Stimulated activated CD8-positive, alpha-beta memory T cell treated with anti-CD3 and anti-CD28 coated beads, Interleukin-7, amount 100 ng/mL, for 1 hour (primary cell): ENCODE results near the gene AHSG.

ENCODE experiments used
- DNase-seq, 2 donors: peaks; one replicate each; pipeline ENCODE4 v3.0.0-alpha.2; 2020; ENCODE audit warnings: low read depth in 2 of 2

AHSG gene

DNA sequence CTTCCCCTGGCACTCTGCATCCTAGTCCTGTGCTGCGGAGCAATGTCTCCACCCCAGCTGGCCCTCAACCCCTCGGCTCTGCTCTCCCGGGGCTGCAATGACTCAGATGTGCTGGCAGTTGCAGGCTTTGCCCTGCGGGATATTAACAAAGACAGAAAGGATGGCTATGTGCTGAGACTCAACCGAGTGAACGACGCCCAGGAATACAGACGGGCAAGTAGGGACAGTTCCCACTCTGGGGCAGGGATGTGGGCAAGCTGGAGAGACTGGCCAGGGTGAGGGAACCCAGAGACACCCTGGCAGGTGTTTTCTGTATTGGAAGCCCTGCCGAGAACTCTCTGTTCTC is 27.6 kb downstream of the AHSG start:
- DNase-seq: no peak

DNA sequence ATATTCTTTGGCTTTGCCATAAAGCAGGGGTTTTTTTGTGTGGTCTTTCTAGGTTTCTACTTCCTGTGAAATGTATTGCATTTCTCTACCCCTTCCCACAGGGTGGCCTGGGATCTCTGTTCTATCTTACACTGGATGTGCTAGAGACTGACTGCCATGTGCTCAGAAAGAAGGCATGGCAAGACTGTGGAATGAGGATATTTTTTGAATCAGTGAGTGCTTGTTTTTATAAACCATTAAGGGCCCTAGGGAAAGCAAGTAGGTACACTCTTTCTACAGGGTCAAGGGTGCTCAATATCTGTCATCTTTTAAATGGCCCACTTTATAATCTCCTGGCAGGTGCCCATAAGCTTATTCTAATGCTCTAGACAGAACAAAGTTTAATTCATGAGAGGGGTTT is 28.1 kb downstream of the AHSG start:
- DNase-seq: no peak

DNA sequence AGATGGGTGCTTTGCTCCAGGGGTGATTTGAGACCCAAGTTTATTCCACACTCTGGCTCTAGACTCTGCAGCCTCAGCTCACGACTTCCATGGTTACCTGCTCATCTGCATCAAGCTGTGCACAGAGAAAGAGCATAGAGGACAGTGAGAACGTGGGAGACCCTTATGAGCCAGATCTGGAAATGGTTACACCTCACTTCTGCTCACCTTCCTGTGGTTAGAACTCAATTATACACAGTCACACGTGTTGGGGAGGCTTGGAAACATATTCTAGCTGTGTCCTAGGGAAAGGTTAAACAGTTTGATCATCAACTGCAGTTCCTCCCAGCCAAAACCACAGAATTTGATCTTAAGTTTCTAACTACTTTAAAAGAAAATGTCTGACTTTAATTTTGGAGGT is 29.2 kb downstream of the AHSG start:
- no peak for DNase-seq

DNA sequence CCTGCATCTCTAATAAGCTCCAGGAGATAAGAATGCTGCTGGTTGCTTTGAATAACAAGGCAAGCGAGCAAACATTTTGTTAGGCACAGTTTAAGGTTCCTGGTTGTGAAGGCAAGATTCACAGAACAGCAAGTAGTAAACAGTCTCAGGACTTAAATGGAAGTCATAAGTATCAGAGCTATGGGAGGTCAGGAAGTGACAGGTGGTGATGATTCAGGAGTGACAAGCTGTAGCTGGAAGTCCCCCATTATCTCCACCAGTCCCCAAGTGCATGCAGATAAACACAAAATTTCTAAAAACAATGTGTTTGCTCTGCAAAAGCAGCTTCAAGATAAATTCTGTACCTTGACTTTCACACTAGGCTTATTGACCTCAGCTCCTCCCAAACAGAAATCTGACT is 30.6 kb downstream of the AHSG start:
- no peak for DNase-seq

DNA sequence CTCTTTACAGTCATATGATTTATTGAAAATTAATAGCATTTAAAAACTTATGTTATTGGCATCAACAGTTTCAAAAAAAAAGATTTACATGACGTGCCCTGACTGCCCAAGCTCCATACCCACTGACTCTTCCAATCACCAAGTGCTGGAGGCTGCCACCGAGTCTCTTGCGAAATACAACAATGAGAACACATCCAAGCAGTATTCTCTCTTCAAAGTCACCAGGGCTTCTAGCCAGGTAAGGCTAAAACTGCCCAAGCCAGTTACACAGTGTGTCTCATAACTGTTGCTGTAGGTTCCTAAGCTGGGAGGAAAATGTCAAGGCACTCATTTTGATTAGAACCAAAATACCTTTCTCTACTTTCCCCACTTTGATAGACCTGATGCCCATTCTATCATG is 31.8 kb downstream of the AHSG start:
- DNase-seq: no peak

DNA sequence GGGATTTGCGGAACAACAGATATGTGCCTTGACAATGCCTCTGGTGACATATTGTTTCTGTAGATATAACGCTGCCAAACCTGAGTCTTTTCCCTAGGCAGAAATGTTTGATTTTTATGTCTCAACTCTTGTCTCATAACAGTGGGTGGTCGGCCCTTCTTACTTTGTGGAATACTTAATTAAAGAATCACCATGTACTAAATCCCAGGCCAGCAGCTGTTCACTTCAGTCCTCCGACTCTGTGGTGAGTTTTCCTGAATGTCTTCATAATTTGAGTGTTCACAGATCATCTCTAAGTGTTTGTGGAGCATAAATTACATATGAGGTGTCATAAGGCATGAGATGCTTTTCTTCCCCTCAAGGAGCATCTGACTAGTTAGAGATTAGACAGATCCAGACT is 33.2 kb downstream of the AHSG start:
- no peak for DNase-seq

DNA sequence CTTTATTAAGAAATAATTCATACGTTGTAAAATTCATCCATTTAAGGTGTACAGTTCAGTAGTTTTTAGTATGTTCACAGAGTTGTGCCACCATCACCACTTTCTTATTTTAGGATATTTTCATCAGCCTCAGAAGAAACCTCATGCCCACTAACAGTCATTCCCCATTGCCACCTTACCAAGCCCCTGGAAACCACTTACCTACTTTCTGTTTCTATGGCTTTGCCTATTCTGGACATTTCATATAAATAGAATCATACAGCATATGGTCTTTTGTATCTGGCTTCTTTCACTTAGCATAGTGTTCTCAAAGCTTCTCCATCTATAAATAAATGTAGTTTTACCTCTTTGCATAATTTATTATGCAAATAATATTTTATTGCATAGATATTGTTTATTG is 34.0 kb downstream of the AHSG start:
- no peak for DNase-seq

DNA sequence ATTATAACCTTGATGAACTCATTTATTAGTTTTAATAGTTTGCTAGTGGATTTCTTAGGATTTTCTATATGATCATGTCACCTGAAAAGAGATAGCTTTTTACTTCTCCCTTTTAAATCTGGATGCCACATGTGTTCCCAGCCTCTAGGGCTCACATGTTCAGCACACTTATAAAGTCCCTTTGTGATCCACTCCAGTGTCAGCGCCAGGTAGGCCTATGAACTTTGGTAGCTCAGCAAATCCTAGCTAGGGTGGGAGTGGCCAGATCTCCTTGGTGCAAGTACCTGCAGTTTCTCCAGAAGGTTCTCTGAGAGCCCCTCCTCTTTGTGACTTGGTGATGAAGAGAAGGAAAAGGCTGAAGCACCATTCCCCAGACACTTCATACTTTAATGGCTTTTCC is 36.0 kb downstream of the AHSG start:
- no peak for DNase-seq

DNA sequence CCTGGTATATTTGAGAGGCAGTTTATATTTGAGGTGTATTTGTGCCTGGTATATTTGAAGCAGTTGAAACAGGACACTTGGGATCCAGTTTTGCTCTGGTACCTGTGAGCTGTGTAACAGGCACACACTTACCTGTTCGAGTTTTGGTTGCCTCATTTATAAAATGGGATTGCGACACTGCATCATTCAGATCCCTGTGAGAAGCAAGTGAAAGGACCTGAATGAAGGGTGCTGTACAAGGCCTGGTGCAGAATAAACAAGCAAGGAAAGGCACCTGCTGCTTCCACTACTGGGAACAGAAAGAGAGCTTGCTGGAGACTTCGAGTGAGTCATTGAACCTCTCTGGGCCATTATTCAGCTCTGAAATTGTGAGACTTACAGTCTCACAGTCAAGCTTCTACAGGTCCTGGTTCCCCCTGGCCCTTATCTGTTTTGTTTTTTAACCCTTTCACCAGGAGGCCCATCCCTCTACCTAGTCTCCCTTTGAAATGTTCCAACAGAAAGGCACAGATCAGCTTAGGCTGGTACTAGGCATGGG is 38.9 kb downstream of the AHSG start:
- no peak for DNase-seq

DNA sequence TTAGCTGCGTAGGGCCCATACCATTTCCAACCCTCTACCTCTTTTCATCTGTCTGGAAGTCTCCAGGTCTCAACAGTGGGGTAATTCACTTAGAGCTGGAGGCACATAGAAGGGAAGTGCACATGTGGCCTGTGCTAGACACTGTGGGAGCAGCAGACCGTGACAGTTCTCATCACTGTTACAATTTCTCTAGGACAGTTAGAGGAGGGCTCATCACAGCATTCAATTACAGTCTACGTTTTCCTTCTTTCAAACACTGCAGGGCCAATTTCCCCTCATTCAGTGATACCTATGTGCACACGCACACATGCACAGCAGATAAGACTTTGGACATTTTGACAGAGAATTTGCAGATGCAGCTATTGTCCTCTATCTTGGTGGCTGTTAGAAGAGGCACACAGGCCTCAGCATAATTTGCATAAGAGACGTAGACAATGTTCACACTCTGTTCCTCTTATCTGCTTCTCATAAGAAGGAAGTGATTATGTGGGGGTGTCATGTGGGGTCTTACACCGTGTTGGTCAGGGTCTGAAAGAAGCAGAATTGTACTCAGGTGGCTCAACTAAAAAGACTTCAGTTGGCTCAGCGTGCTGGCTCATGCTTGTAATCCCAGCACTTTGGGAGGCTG is 40.3 kb downstream of the AHSG start:
- no peak for DNase-seq

DNA sequence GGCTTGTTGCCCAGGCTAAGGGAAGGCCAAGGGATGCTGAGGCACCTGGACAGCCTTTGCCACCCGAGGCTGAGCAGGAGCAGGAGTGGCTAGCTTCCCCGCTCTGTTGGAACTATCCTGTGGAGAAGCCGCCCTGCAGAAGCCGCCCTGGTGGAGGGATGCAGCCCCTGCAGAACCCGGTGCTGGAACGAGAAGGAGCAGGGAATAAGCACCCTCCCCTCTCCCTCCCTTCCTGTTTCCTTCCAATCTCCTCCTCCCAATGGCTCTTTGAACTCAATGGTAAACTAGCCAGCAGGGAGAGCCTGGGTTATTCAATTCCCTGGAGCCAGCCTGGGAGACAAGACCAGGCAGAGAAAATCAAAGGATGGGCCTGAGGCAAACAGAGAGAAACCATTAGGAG is 41.1 kb downstream of the AHSG start:
- no peak for DNase-seq

DNA sequence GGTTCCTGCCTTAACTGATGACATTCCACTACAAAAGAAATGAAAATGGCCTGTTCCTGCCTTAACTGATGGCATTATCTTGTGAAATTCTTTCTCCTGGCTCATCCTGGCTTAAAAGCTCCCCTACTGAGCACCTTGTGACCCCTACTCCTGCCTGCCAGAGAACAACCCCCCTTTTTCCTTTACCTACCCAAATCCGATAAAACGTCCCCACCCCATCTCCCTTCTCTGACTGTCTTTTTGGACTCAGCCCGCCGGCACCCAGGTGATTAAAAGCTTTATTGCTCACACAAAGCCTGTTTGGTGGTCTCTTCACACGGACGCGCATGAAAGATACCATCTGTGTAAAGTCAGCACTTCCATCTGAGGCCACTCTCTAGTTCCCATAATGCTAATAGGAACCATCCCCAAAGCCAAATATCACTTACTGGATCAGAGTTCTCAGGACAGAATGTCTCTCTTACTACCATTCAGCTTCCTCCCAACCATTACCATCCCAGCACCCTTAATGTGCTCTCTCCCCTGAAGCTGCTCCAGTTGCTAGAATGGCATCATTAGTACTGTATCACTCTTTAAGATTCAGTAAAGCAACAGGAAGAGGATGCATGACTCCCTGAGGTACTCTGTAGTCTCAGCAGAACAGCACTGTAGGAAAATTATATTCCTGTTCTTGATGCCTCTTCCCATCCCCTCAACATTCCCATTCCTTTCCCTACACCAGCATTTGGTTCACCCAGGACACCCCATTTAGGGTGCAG is 50.7 kb downstream of the AHSG start:
- DNase-seq: no peak

DNA sequence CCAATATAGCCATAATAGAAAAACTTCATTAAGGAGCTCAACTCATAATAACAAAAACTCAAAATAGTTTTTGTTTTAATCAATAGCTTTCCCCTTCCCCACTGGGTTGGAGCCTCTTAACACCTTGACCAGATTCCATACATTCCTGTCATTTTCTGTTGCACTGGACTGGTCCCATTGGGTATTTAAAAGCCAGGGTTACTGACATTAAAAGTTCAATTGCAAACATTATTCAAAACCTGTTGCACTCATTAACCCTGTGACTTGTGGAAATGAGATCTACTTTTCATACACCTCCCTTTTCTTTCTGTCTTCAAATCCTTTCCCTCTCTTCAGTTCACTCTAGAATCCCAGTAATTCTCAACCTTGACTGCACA is 51.2 kb downstream of the AHSG start:
- no peak for DNase-seq

DNA sequence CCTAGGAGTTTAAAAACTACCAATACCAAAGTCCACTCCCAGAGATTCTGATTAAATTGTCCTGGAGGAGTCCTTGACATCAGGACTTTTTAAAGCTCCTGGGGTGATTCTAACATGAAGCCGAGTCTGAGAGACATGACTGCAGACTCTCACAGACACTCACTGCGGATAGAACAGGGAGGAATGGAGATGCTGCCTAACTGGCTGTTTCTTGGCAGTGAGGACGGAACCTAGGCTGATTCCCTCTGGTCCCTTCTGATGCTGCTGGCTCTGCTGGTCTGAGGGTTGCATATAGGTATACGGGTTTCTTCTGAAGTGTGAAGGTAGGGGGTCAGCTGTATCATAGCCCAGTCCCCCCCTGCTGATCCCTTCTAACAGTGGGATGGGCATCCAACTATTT is 51.6 kb downstream of the AHSG start:
- no peak for DNase-seq

DNA sequence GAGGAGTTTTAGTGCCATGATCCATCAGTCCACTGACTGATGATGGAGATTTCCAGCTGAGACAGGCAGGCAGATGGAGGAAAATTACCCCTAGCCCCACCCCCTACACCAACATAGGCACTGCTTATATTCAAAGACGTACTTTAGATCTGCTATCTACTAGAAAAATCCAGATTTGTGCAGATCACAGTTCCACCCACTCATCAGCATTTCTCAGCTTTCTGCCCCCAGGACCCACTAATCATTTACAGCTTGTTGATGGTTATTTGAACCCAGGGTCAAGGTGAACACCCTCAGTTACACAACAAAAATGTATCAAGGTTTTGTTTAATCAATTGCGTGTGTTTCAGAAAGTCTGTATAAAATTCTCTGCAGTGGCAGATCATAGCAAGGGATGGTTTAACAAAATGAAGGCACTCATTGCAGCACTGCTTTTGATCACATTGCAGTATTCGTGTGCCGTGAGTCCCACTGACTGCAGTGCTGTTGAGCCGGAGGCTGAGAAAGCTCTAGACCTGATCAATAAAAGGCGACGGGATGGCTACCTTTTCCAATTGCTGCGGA is 52.8 kb downstream of the AHSG start, which contains the start of gene HRG:
HRG (plus strand) TSS at position 390 of the 564 bp plus-strand sequence; CDS start at position 408, 18 bp downstream.
- no peak for DNase-seq

DNA sequence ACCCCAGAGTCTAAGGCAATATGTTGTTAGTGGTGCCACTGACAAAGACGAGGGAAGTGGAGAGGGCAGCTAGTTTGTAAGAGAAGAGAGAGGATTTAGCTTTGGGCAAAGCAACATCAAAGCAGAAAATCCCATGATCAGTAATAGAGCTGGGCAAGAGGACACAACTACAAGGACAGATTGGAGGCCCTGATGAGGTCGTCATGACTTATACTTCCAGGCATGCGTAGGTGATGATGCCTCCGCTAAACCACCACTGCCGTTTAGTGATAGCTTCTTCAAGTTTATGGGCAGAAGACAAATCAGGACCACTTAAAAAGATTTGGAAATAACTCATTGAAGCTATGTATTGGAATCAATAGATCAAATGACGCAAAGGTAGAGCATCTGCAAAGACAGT is 55.6 kb downstream of the AHSG start:
- DNase-seq: no peak

DNA sequence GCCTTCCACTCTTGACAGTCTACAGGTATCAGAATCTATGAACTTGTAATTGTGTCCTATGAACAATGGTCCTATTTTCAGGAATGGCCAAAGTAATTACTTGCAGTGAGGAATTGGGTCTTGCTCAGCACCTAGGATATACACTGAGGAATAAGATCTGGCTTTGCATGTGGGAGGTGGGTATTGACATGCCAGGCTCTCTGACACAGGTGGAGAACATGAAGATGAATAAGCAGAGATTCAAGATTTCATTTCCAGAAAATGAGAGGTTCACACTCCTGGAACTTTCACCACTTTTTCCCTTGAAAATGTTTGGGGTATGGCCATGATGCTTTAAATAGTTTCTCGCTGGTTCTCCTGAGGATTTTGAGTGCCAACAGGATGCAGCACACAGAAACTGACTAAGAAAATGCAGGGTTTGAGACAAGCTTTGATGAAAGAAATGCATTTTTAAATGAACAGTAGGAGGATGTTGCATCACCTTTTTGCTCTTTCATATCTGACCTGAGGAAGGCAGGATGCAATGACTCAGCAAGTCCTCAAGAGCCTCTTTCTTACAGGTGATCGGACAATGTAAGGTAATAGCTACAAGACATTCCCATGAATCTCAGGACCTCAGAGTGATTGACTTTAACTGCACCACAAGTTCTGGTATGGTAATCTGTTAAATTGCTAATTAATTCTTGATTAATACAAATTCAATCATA is 56.7 kb downstream of the AHSG start:
- no peak for DNase-seq

DNA sequence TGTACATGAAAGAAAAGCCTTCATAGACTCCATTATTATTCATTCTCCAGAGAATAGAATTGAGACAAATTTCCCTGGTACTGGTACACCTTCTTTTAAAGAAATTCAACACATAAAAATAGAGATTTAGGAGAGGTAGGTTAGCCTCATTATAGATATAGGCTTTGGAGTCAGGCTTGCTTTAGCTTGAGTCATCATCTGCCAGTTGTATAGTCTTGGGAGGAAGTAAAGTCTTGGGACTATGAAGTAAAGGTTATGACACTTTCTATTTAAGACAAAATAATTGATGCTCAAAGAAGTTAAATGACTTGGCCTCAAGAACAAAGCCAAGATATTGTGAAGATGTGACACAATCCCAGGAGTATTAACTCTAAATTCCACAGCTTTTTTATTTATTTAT is 57.3 kb downstream of the AHSG start:
- DNase-seq: no peak
